Measurements from ENCODE around the gene TRPM2. TPM values are rescaled to one million over a fixed set of nuclear protein-coding genes. Genes with fewer than 3 reads are reported as not detected.

TRPM2 gene
- polyA plus RNA-seq, 4 donors: 0.89 to 2.7 (median 2.3) TPM

GRCh38 chr21:44325386-44326271, 27.8 kb upstream of the TRPM2 start:
- H3K4me3 ChIP-seq (ENCODE audit: low read depth in 1 of 3, low read length in 3 of 3): no peak overlapping the region
- DNase-seq (no peak), FAIRE-seq (no peak)
- WGBS, 3 donors: 84 to 92% (median 90%) methylated on average over 40 to 44 of the region's 44 CpGs
- H3K9me3 ChIP-seq (ENCODE audit: control insufficient read depth in 2 of 2, insufficient read depth in 1 of 2, low read depth in 1 of 2, low read length in 1 of 2): no peaks in the 10 kb centered on the region
- peaks cover 18 to 95% (median 19%) of the 10 kb centered on the region in 3 donors for H3K36me3 ChIP-seq (ENCODE audit: control insufficient read depth in 3 of 3, insufficient read depth in 2 of 3, low read depth in 1 of 3, low read length in 3 of 3)
- H3K27me3 ChIP-seq (ENCODE audit: control insufficient read depth in 3 of 3, insufficient read depth in 3 of 3, low read length in 3 of 3): no peaks in the 10 kb centered on the region
- no peaks in the 10 kb centered on the region for H3K4me1 ChIP-seq (ENCODE audit: control insufficient read depth in 3 of 3, insufficient read depth in 2 of 3, low read depth in 1 of 3, low read length in 2 of 3)
- H3K27ac ChIP-seq (ENCODE audit: low read depth in 1 of 3, low read length in 2 of 3): no peak overlapping the region

- WGBS, 3 donors: 89 to 92% (median 91%) methylated on average over 9 to 13 of the region's 13 CpGs
- FAIRE-seq (no peak), DNase-seq (no peak)
- H3K9me3 ChIP-seq (ENCODE audit: control insufficient read depth in 2 of 2, insufficient read depth in 1 of 2, low read depth in 1 of 2, low read length in 1 of 2): no peaks in the 10 kb centered on the region
- no peak overlapping the region for H3K27ac ChIP-seq (ENCODE audit: low read depth in 1 of 3, low read length in 2 of 3)
- H3K4me1 ChIP-seq (ENCODE audit: control insufficient read depth in 3 of 3, insufficient read depth in 2 of 3, low read depth in 1 of 3, low read length in 2 of 3): no peaks in the 10 kb centered on the region
- H3K4me3 ChIP-seq (ENCODE audit: low read depth in 1 of 3, low read length in 3 of 3): no peak overlapping the region
- H3K36me3 ChIP-seq (ENCODE audit: control insufficient read depth in 3 of 3, insufficient read depth in 2 of 3, low read depth in 1 of 3, low read length in 3 of 3): peaks cover 13 to 96% (median 18%) of the 10 kb centered on the region in 3 donors
- H3K27me3 ChIP-seq (ENCODE audit: control insufficient read depth in 3 of 3, insufficient read depth in 3 of 3, low read length in 3 of 3): no peaks in the 10 kb centered on the region
These were observed 27.2 kb upstream of the TRPM2 start for GRCh38 chr21:44326272-44326647.

GRCh38 chr21:44326716-44327602, 26.5 kb upstream of the TRPM2 start:
- Histone ChIP-seq H3K27me3 (ENCODE audit: control insufficient read depth in 3 of 3, insufficient read depth in 3 of 3, low read length in 3 of 3) (no peaks in the 10 kb centered on the region), H3K9me3 (ENCODE audit: control insufficient read depth in 2 of 2, insufficient read depth in 1 of 2, low read depth in 1 of 2, low read length in 1 of 2) (no peaks in the 10 kb centered on the region), H3K4me1 (ENCODE audit: control insufficient read depth in 3 of 3, insufficient read depth in 2 of 3, low read depth in 1 of 3, low read length in 2 of 3) (no peaks in the 10 kb centered on the region), H3K36me3 (ENCODE audit: control insufficient read depth in 3 of 3, insufficient read depth in 2 of 3, low read depth in 1 of 3, low read length in 3 of 3) (peaks cover 8 to 96% (median 14%) of the 10 kb centered on the region in 3 donors), H3K4me3 (ENCODE audit: low read depth in 1 of 3, low read length in 3 of 3) (no peak overlapping the region), H3K27ac (ENCODE audit: low read depth in 1 of 3, low read length in 2 of 3) (no peak overlapping the region)
- DNase-seq (no peak), FAIRE-seq (no peak)
- 83 to 85% (median 83%) methylated on average over 25 to 26 of the region's 26 CpGs for WGBS, 3 donors

- Histone ChIP-seq H3K27ac (ENCODE audit: low read depth in 1 of 3, low read length in 2 of 3) (no peak overlapping the region), H3K4me3 (ENCODE audit: low read depth in 1 of 3, low read length in 3 of 3) (no peak overlapping the region), H3K4me1 (ENCODE audit: control insufficient read depth in 3 of 3, insufficient read depth in 2 of 3, low read depth in 1 of 3, low read length in 2 of 3) (no peaks in the 10 kb centered on the region), H3K27me3 (ENCODE audit: control insufficient read depth in 3 of 3, insufficient read depth in 3 of 3, low read length in 3 of 3) (no peaks in the 10 kb centered on the region), H3K36me3 (ENCODE audit: control insufficient read depth in 3 of 3, insufficient read depth in 2 of 3, low read depth in 1 of 3, low read length in 3 of 3) (peaks cover 8 to 95% (median 12%) of the 10 kb centered on the region in 3 donors), H3K9me3 (ENCODE audit: control insufficient read depth in 2 of 2, insufficient read depth in 1 of 2, low read depth in 1 of 2, low read length in 1 of 2) (no peaks in the 10 kb centered on the region)
- WGBS, 3 donors: 86 to 91% (median 89%) methylated on average over 11 of the region's 11 CpGs
- DNase-seq: no peak
- FAIRE-seq: no peak
These were observed 25.8 kb upstream of the TRPM2 start for GRCh38 chr21:44327603-44327974.

GRCh38 chr21:44328242-44328895, 25.1 kb upstream of the TRPM2 start:
- Histone ChIP-seq H3K36me3 (ENCODE audit: control insufficient read depth in 3 of 3, insufficient read depth in 2 of 3, low read depth in 1 of 3, low read length in 3 of 3) (peaks cover 7 to 93% (median 8%) of the 10 kb centered on the region in 3 donors), H3K27ac (ENCODE audit: low read depth in 1 of 3, low read length in 2 of 3) (no peak overlapping the region), H3K9me3 (ENCODE audit: control insufficient read depth in 2 of 2, insufficient read depth in 1 of 2, low read depth in 1 of 2, low read length in 1 of 2) (no peaks in the 10 kb centered on the region), H3K27me3 (ENCODE audit: control insufficient read depth in 3 of 3, insufficient read depth in 3 of 3, low read length in 3 of 3) (no peaks in the 10 kb centered on the region), H3K4me3 (ENCODE audit: low read depth in 1 of 3, low read length in 3 of 3) (no peak overlapping the region), H3K4me1 (ENCODE audit: control insufficient read depth in 3 of 3, insufficient read depth in 2 of 3, low read depth in 1 of 3, low read length in 2 of 3) (no peaks in the 10 kb centered on the region)
- 57 to 80% (median 71%) methylated on average over 25 of the region's 25 CpGs for WGBS, 3 donors
- FAIRE-seq (no peak), DNase-seq (no peak)

- no peak for FAIRE-seq
- H3K4me3 ChIP-seq (ENCODE audit: low read depth in 1 of 3, low read length in 3 of 3): no peak overlapping the region
- WGBS, 3 donors: 33 to 74% (median 64%) methylated on average over 25 to 26 of the region's 26 CpGs
These were observed 24.1 kb upstream of the TRPM2 start for GRCh38 chr21:44329086-44329889.

GRCh38 chr21:44329971-44330681, 23.3 kb upstream of the TRPM2 start:
- FAIRE-seq: no peak
- no peaks in the 10 kb centered on the region for H3K27me3 ChIP-seq (ENCODE audit: control insufficient read depth in 3 of 3, insufficient read depth in 3 of 3, low read length in 3 of 3)
- 85 to 89% (median 85%) methylated on average over 41 to 44 of the region's 44 CpGs for WGBS, 3 donors
- DNase-seq: no peak
- H3K9me3 ChIP-seq (ENCODE audit: control insufficient read depth in 2 of 2, insufficient read depth in 1 of 2, low read depth in 1 of 2, low read length in 1 of 2): no peaks in the 10 kb centered on the region
- no peaks in the 10 kb centered on the region for H3K4me1 ChIP-seq (ENCODE audit: control insufficient read depth in 3 of 3, insufficient read depth in 2 of 3, low read depth in 1 of 3, low read length in 2 of 3)
- peaks cover 2 to 84% (median 7%) of the 10 kb centered on the region in 3 donors for H3K36me3 ChIP-seq (ENCODE audit: control insufficient read depth in 3 of 3, insufficient read depth in 2 of 3, low read depth in 1 of 3, low read length in 3 of 3)
- no peak overlapping the region for H3K27ac ChIP-seq (ENCODE audit: low read depth in 1 of 3, low read length in 2 of 3)
- H3K4me3 ChIP-seq (ENCODE audit: low read depth in 1 of 3, low read length in 3 of 3): no peak overlapping the region

More at GRCh38 chr21:44329086-44329889, 24.1 kb upstream of the TRPM2 start:
- Histone ChIP-seq H3K36me3 (ENCODE audit: control insufficient read depth in 3 of 3, insufficient read depth in 2 of 3, low read depth in 1 of 3, low read length in 3 of 3) (peaks cover 7 to 87% (median 8%) of the 10 kb centered on the region in 3 donors), H3K4me1 (ENCODE audit: control insufficient read depth in 3 of 3, insufficient read depth in 2 of 3, low read depth in 1 of 3, low read length in 2 of 3) (no peaks in the 10 kb centered on the region), H3K9me3 (ENCODE audit: control insufficient read depth in 2 of 2, insufficient read depth in 1 of 2, low read depth in 1 of 2, low read length in 1 of 2) (no peaks in the 10 kb centered on the region), H3K27me3 (ENCODE audit: control insufficient read depth in 3 of 3, insufficient read depth in 3 of 3, low read length in 3 of 3) (no peaks in the 10 kb centered on the region), H3K27ac (ENCODE audit: low read depth in 1 of 3, low read length in 2 of 3) (no peak overlapping the region)
- peak; percentile 16 to 22 for DNase-seq
